Bone marrow (tissue), 2 donors: ENCODE measurements around the gene CCNT2.

Experiments used
- DNase-seq, 2 donors: peaks; one replicate each; lab custom pipeline; 2025; lab: John Stamatoyannopoulos, UW

The CCNT2 gene

DNA sequence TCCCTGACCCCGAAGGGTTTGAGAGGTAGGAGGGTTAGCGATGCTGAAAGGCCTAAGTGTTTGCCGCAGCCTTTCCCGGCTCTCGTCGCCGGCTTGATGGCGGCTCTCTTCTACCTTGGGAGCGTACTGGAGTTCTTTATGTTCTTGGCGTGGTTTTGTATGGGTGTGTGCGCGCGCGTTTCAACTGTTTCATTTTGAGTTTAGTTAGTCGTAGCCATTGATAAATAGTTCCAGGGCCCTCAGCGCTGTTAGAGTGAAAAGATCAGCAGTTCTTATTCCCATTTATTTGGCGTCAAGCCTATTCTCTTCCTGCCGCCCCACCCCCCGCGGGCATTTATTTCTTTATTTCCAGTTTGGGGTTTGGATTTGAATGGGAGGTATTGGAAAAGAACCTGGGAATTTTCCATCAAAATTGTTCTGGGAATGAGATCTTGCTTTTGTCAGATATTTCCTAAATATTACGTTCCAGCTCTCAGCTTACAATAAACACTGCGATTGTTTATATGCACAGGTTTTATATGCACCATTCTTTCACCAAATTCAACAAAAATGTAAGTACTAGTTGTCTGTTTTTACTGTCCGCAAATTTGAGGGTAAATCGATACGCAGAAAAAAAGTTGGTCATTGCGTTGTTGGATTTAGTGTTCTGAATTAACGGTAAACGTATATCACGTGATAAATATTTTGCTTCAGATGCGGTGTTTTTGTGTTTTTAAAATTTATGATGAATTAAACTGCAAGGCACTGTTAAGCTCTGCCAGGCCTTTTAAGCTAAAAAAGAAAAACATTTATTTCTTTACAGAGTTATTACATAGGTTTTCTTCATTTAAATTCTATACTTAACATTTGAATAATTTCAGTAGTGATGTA lies 954 bp downstream of the CCNT2 start:
- peak in 1 of 2 donors; percentile 54 for DNase-seq

DNA sequence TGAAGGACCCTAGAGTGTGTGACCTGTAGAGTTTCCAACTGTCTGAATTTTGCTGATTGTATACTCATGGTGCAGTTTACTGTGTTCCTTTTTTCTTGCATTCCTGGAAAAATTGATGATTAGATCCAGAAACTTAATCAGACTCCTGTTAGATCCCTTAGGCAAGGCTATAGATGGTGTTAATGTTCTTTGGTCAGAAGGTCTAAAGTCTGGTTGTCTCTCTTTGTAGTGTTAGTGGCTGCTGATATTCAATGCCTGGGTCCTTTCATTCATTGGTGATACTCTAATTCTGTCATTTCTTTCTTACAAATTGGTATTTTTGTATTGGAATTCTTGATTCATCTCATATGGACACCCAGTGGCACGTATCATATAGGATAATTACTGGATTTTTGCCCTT lies 6.3 kb downstream of the CCNT2 start:
- no peak for DNase-seq

DNA sequence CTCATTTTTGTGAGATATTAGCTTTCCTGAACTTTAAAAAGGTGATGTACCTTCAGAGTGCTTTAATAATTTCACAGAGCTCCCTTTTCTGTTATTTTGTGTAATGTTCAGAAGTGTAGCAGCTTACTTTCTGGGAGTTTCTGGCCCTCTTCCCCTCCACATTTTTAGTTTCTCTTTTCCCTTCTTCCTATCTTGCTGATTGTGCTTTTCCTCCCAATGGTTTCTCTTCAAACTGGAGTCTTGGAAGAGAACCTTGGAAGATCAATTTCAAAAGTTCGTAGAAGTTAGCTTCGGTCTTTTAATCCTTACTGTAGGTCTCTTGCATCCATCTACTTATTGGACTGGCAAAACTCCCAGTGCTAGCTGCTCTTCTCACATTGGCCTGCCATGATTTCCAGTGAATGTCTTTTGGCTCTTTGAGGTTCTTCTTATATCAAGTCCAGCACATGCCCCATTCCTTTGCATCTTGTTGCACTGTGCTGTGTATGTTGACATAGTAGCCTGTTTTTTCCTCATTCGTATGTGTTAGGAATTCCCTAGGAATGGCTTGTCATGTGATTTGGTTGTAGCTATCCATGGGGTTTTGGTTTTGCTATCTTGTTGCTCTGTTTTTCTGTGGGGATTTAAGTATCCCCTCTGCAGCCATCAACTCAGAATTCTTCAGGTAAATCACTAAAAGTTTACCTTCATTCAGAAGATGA lies 7.8 kb downstream of the CCNT2 start:
- DNase-seq, result no peak

DNA sequence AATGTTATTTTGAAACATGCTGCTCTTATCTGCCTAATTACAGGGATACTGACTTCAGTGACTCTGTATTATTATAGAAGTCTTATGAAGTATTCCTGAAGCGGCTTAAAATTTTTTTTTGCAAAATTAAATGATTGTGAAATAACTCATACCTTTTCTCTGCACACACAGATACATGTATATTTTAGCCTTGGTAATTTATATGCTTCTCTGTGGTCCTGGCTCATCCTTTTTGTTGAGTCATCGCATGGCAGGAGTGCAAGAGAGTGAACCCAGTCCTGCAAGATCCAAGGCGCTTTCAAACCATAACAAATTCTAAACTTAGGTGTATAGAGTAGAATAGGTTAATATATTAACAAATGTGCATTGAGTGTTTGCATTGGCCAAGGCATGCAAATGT lies 8.6 kb downstream of the CCNT2 start:
- no peak for DNase-seq

DNA sequence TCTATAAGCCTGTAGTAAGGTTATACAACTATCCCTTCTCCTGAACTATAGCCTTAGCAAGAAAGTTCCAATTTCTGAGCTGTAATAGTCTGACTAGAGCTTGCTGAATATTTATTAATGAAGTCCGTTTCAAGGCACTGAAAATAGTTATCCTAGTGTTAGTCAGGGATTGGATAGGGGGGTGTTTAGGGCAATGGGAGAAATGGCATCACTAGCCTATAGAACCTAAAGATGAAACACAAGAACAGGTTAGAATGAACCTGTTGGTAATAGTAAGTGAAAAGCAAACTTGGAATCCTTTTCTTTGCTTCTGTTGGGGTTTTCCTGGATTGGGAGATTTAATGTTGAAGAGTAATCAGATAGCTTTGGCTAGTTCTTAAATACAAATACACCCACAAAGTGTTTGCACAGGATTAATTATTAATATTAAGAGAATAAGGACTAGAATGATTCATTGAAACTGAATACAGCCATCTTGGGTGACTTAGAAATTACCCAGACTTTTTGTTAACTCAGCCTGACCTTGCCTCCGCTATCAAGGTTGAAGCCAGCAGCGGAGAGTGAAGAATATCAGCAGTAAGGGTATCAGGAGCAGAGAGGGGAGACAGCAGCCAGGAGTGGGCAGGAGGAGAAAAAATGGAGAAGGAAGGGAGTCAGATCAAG lies 14.4 kb downstream of the CCNT2 start:
- no peak for DNase-seq

DNA sequence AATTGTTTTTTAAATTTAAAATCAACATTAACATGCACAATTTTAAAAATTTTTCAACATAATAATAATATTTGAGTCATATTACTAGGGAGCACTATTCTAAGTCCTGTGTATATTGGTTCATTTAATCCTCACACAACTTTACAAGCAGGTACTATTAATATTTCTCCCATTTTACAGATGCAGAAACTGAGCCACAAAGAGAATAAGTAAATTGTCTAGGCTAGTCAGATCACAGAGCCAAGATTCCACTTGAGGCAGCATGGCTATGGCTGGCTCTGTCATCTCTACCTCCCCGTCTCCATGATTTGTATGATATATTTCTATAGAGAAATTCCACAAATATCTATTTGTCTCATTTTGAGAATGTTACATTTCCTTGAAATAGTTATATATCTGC lies 15.1 kb downstream of the CCNT2 start:
- DNase-seq, result no peak

DNA sequence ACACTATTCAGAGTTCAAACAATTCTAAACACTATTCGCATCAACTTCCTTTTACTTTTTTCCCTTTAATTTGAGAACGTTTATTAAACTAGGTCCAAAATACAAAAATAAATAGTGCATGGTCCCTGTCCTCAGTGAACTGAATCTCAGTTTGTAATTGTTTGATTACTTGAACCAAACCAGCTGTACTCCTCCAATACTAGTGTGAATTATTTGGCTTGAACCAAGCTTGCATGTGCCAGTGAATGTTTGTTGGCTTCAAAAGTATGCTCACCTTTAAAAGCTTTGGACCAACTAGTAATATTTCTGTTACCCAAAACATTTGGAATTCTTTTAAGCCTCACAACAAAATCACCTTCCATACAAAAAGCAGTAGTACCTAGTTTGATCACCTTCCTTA lies 15.5 kb downstream of the CCNT2 start:
- no peak for DNase-seq

DNA sequence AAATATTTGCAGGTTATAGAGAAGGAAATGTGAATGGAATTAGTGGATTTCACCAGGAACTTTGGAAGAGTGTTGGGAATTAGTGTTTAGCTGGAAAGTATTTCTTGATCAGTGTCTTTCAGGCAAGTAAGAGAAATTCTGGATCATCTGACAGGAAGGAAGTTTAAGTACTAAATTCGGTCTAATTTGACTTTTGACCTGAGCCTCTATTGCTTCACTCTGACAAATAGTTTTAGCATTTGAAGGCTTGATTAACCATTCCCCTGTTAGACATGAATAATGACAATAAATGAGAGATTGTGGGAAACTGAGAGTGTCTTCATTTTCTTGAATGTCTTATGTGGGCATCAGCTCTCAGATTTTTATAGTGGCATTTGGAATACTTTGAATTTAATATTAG lies 16.0 kb downstream of the CCNT2 start:
- DNase-seq, result no peak

DNA sequence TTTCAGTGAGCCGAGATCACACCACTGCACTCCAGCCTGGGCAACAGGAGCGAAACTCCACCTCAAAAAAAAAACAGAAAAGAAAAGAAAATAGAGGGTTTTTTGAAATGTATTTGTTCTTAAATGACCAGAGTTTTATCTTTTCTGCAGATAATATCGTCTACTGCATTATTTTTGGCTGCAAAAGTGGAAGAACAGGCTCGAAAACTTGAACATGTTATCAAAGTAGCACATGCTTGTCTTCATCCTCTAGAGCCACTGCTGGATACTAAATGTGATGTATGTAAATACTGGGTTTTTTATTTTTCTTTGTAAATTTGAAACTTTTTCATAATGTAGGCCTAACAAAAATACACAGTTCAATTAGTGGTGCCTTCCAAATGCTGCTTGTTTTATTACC lies 18.1 kb downstream of the CCNT2 start:
- no peak for DNase-seq

DNA sequence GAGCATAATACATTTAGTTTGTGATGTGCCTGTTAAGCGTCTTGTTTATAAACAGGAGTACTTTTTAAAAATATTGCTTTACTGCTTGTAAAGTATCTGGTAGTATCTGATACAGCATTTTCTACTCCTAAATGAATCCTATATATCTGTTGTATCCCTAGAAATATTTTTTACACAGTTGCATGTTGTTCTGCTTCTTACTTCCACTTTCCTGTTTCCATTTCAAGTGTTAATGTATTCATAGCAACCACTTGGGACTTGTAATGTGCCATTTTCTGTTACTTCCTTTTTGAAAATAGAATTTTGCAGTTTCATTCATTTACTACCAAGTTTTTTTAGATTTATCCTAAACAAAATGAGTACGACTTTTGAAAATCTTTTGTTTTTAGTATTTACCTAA lies 24.9 kb downstream of the CCNT2 start:
- DNase-seq, result peak in 1 of 2 donors; percentile 51

DNA sequence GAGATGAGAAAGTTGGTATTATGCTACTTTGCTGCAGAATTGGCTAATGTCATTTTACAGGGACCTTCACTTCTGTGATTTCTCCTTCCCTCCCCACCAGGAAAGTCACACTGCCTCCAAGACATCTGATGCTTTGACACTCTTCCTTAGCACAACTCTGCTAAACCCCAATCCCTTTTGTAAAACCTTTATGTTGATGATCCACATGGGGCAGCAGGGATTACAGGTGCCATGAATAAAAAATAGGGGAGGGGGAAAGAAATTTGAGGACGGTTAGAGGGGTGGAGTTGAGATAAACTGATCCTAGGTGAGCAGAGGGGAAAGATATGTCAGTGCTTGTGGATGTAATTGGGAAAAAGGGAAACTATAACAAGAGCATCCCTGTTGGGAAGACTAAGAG lies 26.4 kb downstream of the CCNT2 start:
- no peak for DNase-seq

DNA sequence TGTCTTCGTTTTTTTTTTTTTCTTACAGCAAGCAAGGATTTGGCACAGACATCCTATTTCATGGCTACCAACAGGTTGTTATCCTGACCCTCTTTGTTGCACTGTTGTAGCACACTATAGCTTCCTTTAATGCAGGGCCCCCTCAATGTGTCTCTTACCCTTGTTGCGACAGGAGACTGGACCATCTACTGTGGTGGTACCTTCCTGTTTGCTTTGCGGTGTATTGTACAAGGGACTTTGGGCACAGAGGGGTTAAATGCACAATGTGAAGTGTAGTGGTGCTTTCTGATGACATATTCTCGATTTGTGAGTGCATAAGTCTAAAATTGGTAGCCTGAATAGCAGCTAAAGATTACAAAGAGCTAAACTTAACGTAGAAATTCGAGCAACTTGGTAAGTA lies 27.5 kb downstream of the CCNT2 start:
- DNase-seq, result no peak

DNA sequence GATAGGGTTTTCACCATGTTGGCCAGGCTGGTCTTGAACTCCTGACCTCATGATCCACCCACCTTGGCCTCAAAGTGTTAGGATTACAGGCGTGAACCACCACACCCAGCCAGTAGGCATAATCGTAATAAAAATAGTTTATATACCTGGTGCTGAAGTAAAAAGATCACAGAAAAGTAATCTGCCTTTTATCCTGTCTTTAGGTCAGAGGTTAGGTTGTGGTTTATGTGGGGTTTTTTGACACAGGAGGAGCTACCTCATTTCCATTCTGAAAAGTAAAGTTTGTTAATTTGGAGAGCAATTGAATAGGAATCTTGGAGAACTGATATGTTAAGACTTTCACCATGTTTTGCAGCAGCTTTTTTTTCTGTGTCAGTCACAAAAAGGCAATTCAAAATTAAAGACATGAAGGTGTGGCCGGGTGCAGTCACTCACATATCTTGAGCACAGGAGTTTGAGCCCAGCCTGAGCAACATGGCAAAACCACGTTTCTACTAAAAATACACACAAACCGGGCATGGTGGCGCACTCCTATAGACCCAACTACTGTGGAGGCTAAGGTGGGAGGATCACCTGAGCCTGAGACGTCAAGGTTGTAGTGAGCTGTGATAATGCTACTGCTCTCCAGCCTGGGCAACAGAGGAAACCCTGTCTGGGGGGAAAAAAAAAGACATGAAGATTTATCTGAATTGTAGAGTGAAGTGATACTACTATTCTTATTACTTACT lies 31.5 kb downstream of the CCNT2 start:
- no peak for DNase-seq

DNA sequence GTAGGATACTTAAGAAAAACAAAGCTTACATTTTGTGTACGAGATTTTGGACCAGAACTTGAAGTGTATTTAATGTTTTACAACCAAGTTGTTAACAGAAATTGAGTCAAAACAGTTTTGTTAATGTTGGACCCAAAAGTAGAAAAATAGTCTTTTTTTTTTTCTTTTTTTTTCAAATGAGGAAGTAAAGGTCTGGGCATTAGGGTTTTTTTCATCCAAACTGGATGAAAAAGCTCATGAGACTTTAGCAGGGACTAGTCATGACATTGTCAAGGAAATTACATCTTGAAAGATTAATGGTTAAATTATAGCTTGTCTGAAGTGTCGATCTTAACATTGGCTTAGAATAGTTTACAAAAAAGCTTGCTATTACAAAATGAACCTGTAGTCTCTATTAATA lies 32.3 kb downstream of the CCNT2 start:
- DNase-seq, result peak in 1 of 2 donors; percentile 11

DNA sequence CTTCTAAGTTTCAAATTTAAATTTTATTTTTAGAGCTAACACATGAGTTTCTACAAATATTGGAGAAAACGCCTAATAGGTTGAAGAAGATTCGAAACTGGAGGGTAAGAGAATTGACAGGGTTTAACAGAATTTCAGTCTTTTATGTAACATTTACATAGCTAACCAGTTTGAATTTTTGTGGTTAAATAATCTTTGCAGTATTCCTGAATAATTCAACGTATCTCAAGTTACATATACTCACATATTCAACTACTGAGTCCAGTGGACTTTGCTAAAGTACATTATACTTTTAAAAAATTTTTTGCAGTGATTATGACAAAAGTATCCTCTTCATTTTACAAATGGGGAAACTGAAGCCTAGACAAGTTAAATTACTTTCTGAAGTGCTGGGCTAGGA lies 34.0 kb downstream of the CCNT2 start:
- no peak for DNase-seq

DNA sequence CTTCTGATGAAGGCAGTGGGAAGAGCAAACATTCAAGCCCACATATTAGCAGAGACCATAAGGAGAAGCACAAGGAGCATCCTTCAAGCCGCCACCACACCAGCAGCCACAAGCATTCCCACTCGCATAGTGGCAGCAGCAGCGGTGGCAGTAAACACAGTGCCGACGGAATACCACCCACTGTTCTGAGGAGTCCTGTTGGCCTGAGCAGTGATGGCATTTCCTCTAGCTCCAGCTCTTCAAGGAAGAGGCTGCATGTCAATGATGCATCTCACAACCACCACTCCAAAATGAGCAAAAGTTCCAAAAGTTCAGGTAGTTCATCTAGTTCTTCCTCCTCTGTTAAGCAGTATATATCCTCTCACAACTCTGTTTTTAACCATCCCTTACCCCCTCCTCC lies 35.4 kb downstream of the CCNT2 start:
- no peak for DNase-seq

DNA sequence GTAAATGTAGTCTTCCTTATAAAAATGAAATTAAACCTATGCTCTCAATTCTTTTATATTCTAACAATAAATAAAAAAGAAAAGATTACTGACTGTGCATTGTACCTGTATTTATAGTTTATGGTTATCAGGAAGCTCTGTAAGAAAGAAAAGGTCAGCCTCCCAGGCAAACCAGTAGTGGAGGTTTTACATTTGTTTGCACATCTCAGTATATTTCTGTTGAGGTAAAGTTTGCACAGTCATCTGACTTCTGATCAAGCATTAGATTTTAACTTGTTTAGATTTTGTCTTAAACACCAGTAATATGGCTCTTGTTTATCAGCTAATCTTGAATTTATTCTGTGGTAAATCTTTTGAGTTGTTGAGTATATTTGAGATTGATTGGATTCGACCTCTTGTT lies 37.1 kb downstream of the CCNT2 start:
- no peak for DNase-seq

DNA sequence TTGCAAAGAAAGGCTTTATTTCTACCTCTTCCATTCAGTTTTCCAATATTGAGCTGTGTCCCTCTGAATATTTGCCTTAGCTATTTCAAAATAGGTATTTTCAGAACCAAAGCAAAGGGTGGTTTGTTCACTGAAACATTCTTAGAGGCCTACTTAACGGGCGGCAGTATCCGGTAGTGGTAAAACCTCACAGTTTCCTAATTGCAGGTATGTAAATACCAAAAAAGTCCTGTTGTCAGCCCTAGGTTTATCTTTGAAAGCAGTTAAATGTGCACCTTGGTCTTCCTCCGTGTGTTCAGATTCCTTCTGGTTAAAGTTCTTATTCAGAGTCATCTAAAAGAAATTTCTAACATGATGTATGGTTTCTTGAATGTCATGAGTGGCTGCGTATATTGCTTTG lies 38.9 kb downstream of the CCNT2 start:
- no peak for DNase-seq

DNA sequence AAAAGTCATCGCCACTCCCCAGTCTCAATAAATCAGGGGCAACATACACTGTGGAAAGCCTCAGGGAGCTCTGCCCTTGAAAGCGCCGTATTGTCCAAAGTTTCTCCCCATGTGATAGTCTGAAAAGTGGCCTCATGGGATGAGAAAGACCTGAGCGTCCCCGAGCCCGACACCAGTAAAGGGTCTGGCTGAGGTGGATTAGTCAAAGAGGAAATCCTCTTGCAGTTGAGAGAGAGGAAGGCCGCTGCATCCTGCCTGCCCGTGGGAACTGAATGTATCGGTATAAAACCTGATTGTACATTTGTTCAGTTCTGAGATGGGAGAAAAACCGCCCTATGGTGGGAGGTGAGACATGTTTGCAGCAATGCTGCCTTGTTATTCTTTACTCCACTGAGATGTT lies 48.5 kb downstream of the CCNT2 start:
- DNase-seq, result peak in 1 of 2 donors; percentile 73

DNA sequence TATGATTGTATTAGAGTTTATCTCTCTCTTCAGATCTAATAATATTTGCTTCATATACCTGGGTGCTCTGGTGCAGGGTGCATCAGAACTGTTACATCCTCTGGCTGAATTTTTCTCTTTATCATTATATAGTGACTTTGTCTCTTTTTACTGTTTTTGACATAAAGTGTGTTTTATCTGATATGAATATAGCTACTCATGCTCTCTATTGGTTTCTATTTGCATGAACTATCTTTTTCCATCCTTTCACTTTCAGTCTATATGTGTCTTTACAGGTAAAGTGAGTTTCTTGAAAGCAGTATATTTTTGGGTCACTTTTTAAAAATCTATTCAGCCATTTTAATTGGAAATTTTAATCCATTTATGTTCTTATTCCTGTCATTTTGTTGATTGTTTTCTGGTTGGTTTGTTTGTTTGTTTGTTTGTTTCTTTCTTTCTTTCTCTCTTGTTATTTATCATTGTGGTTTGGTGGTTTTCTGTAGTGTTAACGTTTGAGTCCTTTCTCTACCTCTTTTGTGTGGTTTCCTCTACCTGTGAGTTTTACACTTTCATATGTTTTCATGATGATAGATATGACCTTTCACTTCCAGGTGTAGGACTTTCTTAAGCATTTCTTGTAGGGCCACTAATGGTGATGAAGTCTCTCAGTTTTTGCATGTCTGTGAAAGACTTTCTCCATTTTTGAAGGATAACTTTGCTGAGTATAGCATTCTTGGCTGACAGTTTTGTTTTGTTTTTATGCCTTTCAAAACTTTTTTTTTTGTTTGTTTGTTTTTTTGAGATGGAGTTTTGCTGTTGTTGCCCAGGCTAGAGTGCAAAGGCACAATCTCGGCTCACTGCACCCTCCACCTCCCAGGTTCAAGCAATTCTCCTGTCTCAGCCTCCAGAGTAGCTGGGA lies 54.9 kb downstream of the CCNT2 start:
- DNase-seq, result no peak

DNA sequence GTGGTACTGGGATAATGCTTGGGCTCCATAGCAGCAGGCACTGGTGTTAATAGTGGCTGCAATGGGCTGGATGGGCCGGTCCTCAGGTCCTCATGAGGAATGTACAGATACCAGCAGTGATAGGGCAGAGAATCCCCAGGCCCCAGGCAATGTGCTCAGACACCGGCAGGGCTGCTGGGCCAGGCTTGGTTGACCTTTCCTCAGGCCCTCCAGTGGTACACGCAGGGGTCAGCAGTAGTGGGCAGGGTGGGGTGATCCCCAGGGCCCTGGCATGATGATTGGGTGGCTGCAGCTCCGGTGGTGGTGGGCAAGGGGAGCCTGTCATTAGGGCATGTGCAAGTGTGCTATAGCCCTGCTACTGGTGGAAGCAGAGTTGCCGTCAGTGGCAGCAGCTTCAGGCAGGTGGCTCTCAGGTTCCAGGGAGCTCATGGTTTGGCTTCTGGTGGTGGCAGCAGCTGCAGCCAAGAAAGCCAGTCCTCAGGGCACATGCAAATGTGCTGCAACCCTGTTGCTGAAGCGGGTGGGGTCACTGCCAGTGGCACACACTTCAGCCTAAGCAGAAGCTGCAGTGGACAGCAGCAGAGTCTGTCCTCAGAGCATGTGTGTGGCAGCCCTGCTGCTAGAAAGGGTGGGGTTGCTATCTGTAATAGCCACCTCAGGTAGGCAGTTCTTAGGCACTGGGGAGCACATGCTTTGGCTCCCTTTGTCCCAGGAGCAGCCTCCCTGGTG lies 56.8 kb downstream of the CCNT2 start:
- DNase-seq, result no peak
